ENCODE measurements around the gene FRMPD2. TPM values are rescaled to one million over a fixed set of nuclear protein-coding genes. Genes with fewer than 3 reads are reported as not detected.
A peak's percentile ranks its signal among the peaks of the same experiment; 100 is the strongest.

FRMPD2 gene
- total and polyA plus RNA-seq, 12 donors: under 0.01 to 0.55 TPM; not detected in 10

DNA sequence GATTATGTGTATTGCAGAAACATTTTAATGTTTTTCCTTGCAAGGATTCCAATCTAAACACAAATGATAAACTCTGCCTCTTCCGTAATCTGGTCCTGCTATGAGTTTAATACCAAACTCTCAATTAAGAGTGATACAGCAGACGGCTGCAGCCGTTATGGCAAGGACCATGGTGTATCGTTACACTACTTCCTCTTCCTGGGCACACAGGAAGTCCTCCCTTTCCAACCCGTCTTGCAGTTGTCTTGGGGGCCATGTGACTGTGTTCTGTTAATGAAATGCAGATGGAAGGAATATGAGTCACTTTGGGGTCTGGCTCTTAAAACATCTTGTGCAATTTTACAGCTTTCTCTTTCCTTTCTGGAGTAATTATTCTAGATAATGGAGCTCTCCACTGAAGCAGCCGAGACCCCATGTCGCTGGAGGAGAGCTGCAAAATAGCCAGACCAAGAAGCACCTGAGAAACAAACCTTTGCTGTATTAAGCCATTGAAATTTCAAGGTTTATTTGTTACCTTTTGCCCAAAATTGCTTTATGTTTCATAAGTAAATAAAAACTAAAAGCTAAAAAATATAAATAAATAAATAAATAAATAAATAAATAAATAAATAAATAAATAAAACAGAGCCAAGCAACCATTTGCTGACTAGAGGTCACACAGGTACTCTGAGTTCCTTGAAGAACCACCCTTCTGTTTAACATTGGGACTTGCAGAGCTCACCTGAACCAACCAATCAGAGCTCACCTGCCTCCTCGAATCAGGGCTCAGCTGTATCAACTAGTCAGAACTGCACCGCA is 74.7 kb downstream of the FRMPD2 start:
- 74 to 86% (median 79%) methylated on average over 9 of the region's 9 CpGs for WGBS, 4 donors
- no peak for DNase-seq
- Histone ChIP-seq H3K27ac (no peak overlapping the region), H3K36me3 (replicated peaks in 1 of 2) (no peaks in the 10 kb centered on the region), H3K4me3 (no peak overlapping the region), H3K4me1 (replicated peaks in 1 of 2) (peaks cover under 1 to 6% of the 10 kb centered on the region in 2 donors), H3K9me3 (replicated peaks in 1 of 3) (no peaks in the 10 kb centered on the region), H3K27me3 (no peaks in the 10 kb centered on the region)
- intact Hi-C loops (cut with DNase I): no loop called here
- TF ChIP-seq POLR2A (IDR thresholded peaks at IDR 0.05): no peak
- TF ChIP-seq, protein P1, sequence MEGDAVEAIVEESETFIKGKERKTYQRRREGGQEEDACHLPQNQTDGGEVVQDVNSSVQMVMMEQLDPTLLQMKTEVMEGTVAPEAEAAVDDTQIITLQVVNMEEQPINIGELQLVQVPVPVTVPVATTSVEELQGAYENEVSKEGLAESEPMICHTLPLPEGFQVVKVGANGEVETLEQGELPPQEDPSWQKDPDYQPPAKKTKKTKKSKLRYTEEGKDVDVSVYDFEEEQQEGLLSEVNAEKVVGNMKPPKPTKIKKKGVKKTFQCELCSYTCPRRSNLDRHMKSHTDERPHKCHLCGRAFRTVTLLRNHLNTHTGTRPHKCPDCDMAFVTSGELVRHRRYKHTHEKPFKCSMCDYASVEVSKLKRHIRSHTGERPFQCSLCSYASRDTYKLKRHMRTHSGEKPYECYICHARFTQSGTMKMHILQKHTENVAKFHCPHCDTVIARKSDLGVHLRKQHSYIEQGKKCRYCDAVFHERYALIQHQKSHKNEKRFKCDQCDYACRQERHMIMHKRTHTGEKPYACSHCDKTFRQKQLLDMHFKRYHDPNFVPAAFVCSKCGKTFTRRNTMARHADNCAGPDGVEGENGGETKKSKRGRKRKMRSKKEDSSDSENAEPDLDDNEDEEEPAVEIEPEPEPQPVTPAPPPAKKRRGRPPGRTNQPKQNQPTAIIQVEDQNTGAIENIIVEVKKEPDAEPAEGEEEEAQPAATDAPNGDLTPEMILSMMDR (IDR thresholded peaks at IDR 0.05): no peak

DNA sequence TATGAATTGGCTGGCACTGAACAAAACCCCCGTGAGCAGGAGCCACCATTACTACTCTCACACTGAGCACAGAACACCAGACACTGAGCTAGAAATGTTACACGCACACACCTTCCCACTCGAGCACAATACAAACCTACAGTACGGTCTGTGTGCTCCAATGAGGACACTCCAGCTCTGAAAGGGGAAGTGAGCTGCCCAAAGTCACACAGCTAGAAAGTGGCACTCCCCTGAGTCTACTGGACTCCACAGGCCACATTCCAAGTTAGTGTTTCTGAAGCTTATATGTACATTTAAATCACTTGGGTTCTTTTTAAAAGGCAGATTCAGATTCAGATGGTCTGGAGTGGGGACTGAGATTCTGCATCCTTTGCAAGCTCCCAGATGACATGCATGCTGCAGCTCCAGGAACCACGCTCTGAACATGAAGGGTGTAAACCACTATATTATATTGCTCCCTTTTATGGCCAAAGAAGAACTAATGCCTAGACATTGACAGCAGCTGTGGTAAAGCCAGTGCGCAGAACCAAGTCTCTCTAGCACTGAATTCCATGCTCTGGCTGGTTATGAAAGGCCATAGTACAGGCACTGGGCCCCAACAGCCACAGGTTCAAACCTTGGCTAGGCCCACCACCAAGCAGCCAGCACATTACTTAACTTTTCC is 77.1 kb downstream of the FRMPD2 start:
- 87 to 90% (median 87%) methylated on average over 6 of the region's 6 CpGs for WGBS, 4 donors
- intact Hi-C loops (cut with DNase I): no loop called here
- DNase-seq: no peak

DNA sequence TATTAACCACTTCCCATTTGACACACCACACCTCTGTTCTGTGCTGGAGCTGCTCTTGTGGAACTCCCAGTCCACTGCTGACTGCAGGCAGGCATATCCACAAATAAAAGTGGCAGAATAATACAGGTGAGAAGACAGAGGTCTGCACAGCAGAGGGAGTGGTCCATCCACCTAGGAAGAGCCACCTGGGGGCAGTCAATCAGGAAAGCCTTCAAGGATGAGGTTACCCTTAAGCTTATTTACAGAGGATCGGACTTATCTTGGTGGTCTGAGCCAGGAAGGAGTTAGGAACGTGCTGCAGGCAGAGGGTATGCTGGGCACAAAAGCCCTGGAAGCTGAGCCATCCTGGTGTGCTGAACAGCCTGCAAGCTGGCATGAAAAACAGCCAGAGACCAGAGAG is 78.7 kb downstream of the FRMPD2 start:
- H3K4me1 ChIP-seq (replicated peaks in 1 of 2): peaks cover 5 to 10% of the 10 kb centered on the region in 2 donors
- no peak for DNase-seq
- H3K4me3 ChIP-seq: no peak overlapping the region
- intact Hi-C loops (cut with DNase I): no loop called here
- H3K27me3 ChIP-seq: no peaks in the 10 kb centered on the region
- WGBS, 4 donors: 81 to 97% (median 86%) methylated on average over 2 of the region's 2 CpGs
- H3K27ac ChIP-seq: no peak overlapping the region
- H3K36me3 ChIP-seq (replicated peaks in 1 of 2): no peaks in the 10 kb centered on the region
- H3K9me3 ChIP-seq (replicated peaks in 1 of 3): no peaks in the 10 kb centered on the region
- TF ChIP-seq POLR2A (IDR thresholded peaks at IDR 0.05): no peak

More for the DNA sequence above, 77.1 kb downstream of the FRMPD2 start:
- H3K9me3 ChIP-seq (replicated peaks in 1 of 3): no peaks in the 10 kb centered on the region
- TF ChIP-seq, protein P1 (IDR thresholded peaks at IDR 0.05): no peak
- TF ChIP-seq POLR2A (IDR thresholded peaks at IDR 0.05): no peak
- H3K27me3 ChIP-seq: no peaks in the 10 kb centered on the region
- peaks cover 5 to 10% of the 10 kb centered on the region in 2 donors for H3K4me1 ChIP-seq (replicated peaks in 1 of 2)
- H3K36me3 ChIP-seq (replicated peaks in 1 of 2): no peaks in the 10 kb centered on the region
- no peak overlapping the region for H3K4me3 ChIP-seq
- H3K27ac ChIP-seq: no peak overlapping the region

DNA sequence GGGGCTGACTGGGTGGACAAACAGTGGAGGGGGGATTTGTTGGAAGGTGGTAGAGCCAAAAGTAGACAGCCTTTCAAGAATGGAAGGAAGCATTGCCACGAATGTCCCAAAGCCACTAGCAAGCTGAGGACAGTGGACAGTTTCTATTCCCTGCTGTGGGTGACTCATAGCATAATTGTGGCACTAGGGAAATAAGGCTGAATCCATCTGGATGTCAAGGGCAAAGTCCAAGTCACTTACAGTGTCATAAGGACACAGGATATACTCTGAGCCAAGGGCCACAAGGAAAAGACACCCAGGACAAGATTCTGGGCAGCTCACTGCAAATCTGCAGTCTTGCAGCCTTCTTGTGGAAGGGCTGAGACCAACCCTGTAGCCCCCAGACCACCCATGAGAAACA is 79.7 kb downstream of the FRMPD2 start:
- no peaks in the 10 kb centered on the region for H3K9me3 ChIP-seq (replicated peaks in 1 of 3)
- H3K27me3 ChIP-seq: no peaks in the 10 kb centered on the region
- no peak overlapping the region for H3K4me3 ChIP-seq
- intact Hi-C loops (cut with DNase I): no loop called here
- DNase-seq: peak in 5 of 7 donors; percentile 18 to 49 (median 43)
- TF ChIP-seq, protein P1 (IDR thresholded peaks at IDR 0.05): no peak
- TF ChIP-seq POLR2A (IDR thresholded peaks at IDR 0.05): no peak
- H3K4me1 ChIP-seq (replicated peaks in 1 of 2): peaks cover 5 to 10% of the 10 kb centered on the region in 2 donors
- H3K36me3 ChIP-seq (replicated peaks in 1 of 2): no peaks in the 10 kb centered on the region
- H3K27ac ChIP-seq: peak overlapping the region in 2 of 5 donors; percentile 15 to 33
- WGBS, 4 donors: 23 to 38% (median 35%) methylated on average over 1 of the region's 1 CpG

Measured in adrenal gland (tissue), 12 donors.